G401 (cell line): ENCODE results near the gene MST1R. TPM values are rescaled to one million over a fixed set of nuclear protein-coding genes. Genes with fewer than 3 reads are reported as not detected.
"Not testable (repeated sequence)": the region's sequence is repeated elsewhere in the genome, so short reads cannot be mapped to it uniquely, and the experiment has no call there.

Source experiments
- DNase-seq: peaks from one replicate; pipeline ENCODE4 v3.0.0-alpha.2; 2015; ENCODE audit warnings: low spot score
- in situ Hi-C: cut with HindIII; loops from 2 replicates; pipeline ENCODE4 v1.10.0; 2016; ENCODE audit warnings: low sequenced_read_pairs, mixed read lengths
- total RNA-seq: library from RNA; depleted of rRNA; stranded (reverse); fragments of >200 nt; shearing (Covaris generic); gene quantifications from 2 replicates; pipeline ENCODE4 v1.2.3, GENCODE V29; 2014; rRNA removed

MST1R gene
- not detected in 2 replicates for total RNA-seq

DNA sequence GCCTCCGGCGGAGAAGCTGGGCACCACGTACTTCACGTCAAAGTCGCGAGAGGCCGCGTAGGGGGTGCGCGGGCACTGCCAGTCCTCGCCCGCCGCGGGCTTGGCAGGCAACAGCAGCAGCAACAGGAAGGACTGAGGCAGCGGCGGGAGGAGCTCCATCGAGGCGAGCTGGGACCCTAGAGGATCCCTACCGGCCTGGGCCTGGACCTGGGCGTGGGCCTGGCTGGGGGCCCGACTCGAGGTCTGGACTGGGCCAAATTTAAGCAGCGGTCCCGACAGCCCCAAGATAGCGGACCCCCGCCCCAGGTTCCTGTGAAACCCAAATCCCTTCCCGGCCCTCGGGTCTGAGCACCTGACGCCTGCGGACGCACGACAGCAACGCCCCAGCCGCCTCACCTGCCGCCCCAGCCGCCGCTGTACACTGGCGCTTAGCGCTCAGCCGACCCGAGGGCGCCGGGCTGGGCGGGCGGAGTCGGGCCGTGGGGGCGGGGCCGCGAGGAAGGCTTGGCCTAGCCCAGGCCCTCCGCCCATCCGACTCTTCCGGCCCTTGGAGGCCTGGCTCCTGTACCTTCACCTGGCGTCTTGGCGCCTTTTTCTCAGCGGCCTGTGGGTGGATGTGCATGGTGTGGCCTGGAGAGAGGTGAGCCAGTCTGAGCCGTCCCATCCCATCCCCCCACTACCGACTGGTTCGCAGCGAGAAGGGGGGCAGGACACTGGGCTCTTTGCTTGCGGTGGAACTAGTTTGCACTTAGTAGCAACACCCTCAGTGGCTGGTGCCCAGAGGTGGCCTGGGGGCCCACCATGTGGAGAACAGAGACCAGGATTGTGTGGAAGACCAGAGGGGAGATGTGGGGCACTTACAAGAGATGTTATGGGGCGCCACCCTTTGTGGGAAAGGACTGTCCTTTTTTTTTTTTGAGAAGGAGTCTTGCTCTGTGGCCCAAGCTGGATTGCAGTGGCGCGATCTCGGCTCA is at the start of gene MST1R:
Gene MST1R, minus strand, starts transcription at position 423 of the 974 bp plus-strand sequence. Its CDS starts 264 bp downstream, at position 159.
- DNase-seq = no peak
- in situ Hi-C loops = no loop called here

DNA sequence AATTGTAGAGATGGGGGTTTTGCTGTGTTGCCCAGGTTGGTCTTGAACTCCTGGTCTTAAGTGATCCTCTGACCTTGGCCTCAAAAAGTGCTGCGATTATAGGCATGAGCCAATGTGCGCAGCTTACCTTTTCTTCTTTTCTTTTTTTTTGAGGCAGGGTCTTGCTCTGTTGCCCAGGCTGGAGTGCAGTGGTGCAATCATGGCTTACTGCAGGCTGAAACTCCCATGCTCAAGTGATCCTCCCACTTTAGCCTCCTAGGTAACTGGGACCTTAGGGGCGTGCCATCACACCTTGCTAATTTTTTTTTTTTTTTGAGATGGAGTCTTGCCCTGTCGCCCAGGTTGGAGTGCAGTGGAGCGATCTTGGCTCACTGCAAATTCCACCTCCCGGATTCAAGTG is 49.3 kb upstream of the MST1R start:
- DNase-seq = no peak
- in situ Hi-C loops = no loop called here

DNA sequence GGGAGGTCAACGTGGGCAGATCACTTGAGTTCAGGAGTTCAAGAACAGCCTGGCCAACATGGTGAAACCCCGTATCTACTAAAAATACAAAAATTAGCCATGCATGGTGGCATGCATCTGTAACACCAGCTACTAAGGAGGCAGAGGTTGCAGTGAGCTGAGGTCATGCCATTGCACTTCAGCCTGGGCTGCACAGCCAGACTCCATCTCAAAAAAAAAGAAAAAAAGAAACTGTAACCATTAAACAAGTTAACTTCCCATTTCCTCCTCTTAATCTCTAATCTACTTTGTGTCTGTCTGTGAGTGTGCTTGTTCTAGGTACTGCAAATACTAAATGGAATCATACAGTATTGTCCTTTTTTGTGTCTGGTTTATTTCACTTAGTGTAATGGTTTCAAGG is 39.0 kb upstream of the MST1R start:
- DNase-seq = no peak
- in situ Hi-C loops = no loop called here

- in situ Hi-C loops = no loop called here
- DNase-seq = no peak
These were observed 37.1 kb upstream of the MST1R start for GRCh38 chr3:49940667-49941249.

- in situ Hi-C loops = no loop called here
- DNase-seq = peak; percentile 99
These were observed 36.4 kb upstream of the MST1R start, which contains the start of gene RBM6 for GRCh38 chr3:49939858-49940666. Gene RBM6, plus strand, starts transcription at chr3:49940150. Its CDS starts 22,492 bp downstream, at chr3:49962642.

GRCh38 chr3:49937090-49937489 is 33.4 kb upstream of the MST1R start:
- in situ Hi-C loops = no loop called here
- DNase-seq = no peak

GRCh38 chr3:49932281-49932680 is 28.6 kb upstream of the MST1R start:
- in situ Hi-C loops, DNase-seq: not testable (repeated sequence)

DNA sequence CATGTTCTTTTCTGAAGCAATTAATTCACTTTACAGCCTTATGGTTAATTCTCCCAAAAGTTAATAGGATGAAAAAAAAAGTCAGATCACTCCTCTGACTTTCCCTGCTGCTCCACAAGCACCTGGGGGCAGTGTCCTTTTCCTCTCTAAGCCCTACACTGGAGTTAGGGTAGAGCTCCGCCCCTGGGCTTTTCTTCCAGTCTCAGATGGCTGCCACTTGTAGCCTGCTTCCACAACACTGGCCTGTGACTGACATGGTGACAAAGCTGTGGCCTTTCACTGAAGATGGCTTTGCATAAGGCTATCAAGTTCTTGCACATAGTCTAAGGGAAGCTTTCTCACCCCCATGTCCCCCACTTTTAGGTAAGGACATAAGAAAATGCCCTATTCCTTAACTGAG is 27.2 kb upstream of the MST1R start:
- in situ Hi-C loops = no loop called here

GRCh38 chr3:49930168-49930690 is 26.6 kb upstream of the MST1R start:
- no peak for DNase-seq
- in situ Hi-C loops = no loop called here

More for the DNA sequence above, 27.2 kb upstream of the MST1R start:
- DNase-seq = peak; percentile 51

DNA sequence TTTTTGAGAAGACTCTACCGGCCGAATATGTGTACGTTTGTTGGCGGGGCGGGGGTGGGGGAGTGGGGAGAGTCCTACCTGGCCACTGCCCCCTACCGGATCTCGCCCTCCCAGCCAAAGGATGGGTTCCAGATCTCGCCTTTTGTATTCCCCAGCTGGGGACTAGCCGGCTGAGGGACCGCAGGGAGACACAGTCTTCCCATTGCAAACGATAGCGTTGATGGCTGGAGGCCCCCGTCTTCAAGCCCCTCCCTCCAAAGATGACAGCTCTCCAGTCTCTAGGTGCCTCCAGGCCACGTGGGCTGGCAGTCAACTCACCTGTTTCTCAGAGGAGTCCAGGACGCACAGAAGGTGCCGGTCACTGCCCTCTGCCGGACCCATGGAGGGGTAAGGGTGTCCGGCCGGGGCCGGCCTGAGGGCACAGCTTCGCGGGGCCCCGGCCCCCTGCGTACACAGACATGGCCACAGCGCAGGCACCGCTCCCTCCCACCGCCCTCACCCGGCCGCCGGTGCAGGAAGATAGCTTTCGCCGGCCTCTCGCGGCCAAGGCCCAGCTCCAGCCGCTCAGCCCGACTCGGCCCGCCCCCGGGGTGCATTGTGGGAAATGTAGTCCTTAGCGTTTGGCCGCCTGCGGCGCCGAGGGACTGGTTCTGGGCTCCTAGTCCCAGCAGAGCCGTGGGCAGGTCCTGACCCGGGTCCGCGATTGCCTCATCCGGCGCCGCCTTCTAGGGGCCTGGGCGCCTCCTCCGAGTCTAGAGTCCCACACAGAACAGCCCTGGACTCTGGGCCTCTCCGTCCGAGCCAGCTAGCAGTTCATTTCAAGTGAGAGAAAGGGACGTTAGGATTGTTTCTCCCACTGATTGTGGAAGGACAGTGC is 25.9 kb upstream of the MST1R start, which contains the start of gene MON1A:
Gene MON1A, minus strand, starts transcription at position 521 of the 877 bp plus-strand sequence. CDS start 16,465 bp downstream, outside the sequence.
- in situ Hi-C loops = no loop called here
- DNase-seq = peak; percentile 91

- in situ Hi-C loops = no loop called here
- no peak for DNase-seq
These were observed 24.9 kb upstream of the MST1R start for GRCh38 chr3:49928481-49929017.

GRCh38 chr3:49927798-49928197 is 24.1 kb upstream of the MST1R start:
- no peak for DNase-seq
- in situ Hi-C loops = no loop called here

DNA sequence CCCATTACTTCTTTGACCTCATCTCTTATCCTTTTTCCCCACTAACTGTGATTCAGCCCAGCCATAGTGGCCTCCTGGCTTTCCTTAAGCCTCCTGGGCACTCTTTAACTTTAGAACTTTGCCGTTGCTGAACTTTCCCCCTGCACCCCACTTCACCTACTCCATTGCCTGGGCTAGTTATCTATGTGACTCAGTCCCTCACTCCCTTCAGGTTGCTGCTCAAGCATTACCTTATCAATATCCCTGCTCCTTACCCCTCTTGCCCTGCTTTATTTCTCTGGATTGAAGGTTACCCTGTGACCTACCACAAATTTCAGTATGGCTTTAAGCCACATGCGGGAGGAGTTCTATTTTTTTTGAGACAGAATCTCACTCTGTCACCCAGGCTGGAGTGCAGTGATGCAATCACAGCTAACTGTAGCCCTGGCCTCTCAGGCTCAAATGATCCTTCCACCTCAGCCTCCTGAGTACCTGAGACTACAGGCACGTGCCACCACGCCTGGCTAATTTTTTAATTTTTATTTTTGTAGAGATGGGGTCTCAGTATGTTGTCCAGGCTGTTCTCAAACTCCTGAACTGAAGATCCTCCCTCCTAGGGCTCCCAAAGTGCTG is 22.6 kb upstream of the MST1R start:
- in situ Hi-C loops = no loop called here
- DNase-seq = no peak

- in situ Hi-C loops = no loop called here
- DNase-seq = no peak
These were observed 21.8 kb upstream of the MST1R start for GRCh38 chr3:49925485-49925884.

DNA sequence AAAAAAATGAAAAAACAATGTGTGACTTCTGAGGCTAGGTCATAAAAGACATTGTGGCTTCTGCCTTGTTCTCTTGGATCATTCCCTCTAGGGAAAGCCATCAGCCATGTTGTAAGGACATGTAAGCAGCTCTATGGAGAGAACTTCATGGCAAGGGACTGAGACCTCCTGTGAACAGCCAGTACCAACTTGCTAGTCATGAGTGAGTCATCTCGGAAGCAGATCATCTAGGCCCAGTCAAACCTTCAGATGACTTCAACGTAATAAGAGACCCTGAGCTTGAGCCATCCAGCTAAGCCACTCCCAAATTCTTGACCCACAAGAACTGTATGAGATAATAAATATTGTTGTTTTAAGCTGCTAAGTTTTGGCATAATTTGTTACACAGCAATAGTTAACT is 21.0 kb upstream of the MST1R start:
- no peak for DNase-seq

DNA sequence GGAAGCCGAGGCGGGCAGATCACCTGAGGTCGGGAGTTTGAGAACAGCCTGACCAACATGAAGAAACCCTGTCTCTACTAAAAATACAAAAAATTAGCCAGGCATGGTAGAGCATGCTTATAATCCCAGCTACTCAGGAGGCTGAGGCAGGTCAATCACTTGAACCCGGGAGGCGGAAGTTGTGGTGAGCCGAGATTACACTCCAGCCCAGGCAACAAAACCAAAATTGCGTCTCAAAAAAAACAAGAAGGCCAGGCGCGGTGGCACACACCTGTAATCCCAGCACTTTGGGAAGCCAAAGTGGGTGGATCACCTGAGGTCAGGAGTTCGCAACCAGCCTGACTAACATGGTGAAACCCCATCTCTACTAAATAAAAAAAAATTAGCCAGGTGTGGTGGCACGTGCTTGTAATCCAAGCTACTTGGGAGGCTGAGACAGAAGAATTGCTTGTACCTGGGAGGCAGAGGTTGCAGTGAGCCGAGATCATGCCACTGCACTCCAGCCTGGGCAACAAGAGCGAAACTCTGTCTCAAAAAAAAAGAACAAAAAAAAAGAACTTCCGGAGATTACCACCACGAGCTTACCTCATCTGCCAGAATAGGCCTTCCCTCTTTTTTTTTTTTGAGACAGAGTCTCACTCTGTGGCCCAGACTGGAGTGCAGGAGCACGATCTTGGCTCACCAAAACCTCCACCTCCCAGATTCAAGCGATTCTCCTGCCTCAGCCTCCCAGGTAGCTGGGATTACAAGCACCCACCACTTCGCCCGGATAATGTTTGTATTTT is 14.3 kb upstream of the MST1R start:
- DNase-seq, in situ Hi-C loops: not testable (repeated sequence)

More for the DNA sequence above, 21.0 kb upstream of the MST1R start:
- in situ Hi-C loops = no loop called here

DNA sequence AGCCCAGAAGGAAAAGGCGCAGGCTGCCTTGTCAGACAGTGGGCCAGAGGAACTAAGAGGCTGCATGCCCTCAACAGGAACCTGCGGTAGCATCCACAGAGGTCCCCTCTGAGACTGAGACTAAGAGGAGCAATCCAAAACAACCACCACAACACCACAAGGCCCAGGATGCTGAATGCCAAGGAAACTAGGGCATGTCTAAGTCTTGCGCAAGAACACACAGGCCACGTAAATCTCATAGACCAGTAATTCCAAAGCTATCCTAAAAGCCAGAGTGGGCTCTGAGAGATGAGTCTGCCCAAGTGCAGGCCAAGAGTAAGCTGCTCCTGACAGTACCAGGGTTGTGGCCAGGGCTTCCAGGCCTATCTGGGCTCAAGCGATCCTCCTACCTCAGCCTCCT is 13.0 kb upstream of the MST1R start:
- no peak for DNase-seq
- in situ Hi-C loops = no loop called here
